Transverse colon (tissue), 3 donors: ENCODE measurements around the gene TDRD7.

Experiments used
- CTCF ChIP-seq, 5 experiments: fragments of 200-600 bp in 3 of 5; fragments of 450-650 bp in 2 of 5; sonication (generic) in 3 of 5; IDR thresholded peaks; 1 replicate in 2 of 5; 2 replicates in 3 of 5; pipeline ENCODE4 v1.5.1; 2016 to 2017; ENCODE audit warnings: antibody characterized with exemption in 5 of 5, inconsistent platforms in 3 of 5, mild to moderate bottlenecking in 2 of 5, moderate library complexity in 1 of 5
- POLR2A ChIP-seq: fragments of 450-650 bp; IDR thresholded peaks from one replicate; pipeline ENCODE4 v1.6.1; 2016; ENCODE audit warnings: antibody characterized with exemption, mild to moderate bottlenecking, moderate library complexity

GRCh38 chr9:97487107-97487506 lies 75.2 kb downstream of the TDRD7 start:
- TF ChIP-seq CTCF (IDR thresholded peaks at IDR 0.05) = peak in 1 of 5 experiments; percentile 6
- no peak for TF ChIP-seq POLR2A
